ENCODE data around the gene SHISAL2B. TPM values are rescaled to one million over a fixed set of nuclear protein-coding genes. Genes with fewer than 3 reads are reported as not detected.
"Not testable (repeated sequence)": the region's sequence is repeated elsewhere in the genome, so short reads cannot be mapped to it uniquely, and the experiment has no call there.

The SHISAL2B gene
- total RNA-seq, 4 donors from 2014 or later: not detected

DNA sequence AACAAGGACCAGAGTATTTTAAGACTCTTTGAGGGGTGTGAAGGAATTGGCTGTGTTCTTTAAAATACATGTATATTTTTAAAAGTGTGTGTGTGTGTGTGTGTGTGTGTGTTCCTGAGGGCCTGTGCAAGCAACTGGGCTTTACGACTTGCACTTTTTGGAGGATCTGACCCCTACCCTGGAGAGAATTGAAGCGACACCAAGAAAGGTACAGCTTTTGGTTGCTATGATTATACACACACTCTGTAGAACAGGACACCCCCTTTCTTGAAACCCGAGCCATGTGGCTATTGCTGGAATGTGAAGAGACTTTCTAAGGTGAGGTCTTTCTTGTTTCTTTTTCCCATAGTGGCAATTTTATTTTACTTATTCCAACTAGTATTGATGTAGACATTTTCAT is 988 bp downstream of the SHISAL2B start:
- H3K36me3 ChIP-seq: no peaks in the 10 kb centered on the region
- intact Hi-C loops (cut with DNase I; ENCODE audit: low total_unique reads): no loop called here
- no peak for DNase-seq
- no peaks in the 10 kb centered on the region for H3K9me3 ChIP-seq
- no peak for TF ChIP-seq POLR2A (IDR thresholded peaks at IDR 0.05)
- TF ChIP-seq, protein P1, sequence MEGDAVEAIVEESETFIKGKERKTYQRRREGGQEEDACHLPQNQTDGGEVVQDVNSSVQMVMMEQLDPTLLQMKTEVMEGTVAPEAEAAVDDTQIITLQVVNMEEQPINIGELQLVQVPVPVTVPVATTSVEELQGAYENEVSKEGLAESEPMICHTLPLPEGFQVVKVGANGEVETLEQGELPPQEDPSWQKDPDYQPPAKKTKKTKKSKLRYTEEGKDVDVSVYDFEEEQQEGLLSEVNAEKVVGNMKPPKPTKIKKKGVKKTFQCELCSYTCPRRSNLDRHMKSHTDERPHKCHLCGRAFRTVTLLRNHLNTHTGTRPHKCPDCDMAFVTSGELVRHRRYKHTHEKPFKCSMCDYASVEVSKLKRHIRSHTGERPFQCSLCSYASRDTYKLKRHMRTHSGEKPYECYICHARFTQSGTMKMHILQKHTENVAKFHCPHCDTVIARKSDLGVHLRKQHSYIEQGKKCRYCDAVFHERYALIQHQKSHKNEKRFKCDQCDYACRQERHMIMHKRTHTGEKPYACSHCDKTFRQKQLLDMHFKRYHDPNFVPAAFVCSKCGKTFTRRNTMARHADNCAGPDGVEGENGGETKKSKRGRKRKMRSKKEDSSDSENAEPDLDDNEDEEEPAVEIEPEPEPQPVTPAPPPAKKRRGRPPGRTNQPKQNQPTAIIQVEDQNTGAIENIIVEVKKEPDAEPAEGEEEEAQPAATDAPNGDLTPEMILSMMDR (IDR thresholded peaks at IDR 0.05): no peak
- no peak overlapping the region for H3K27ac ChIP-seq
- no peaks in the 10 kb centered on the region for H3K4me1 ChIP-seq
- no peak overlapping the region for H3K4me3 ChIP-seq
- H3K27me3 ChIP-seq: no peaks in the 10 kb centered on the region

- Histone ChIP-seq H3K4me1 (no peaks in the 10 kb centered on the region), H3K4me3 (no peak overlapping the region), H3K27me3 (no peaks in the 10 kb centered on the region), H3K27ac (no peak overlapping the region), H3K9me3 (no peaks in the 10 kb centered on the region), H3K36me3 (no peaks in the 10 kb centered on the region)
- TF ChIP-seq, protein P1 (IDR thresholded peaks at IDR 0.05): no peak
- TF ChIP-seq POLR2A (IDR thresholded peaks at IDR 0.05): no peak
- DNase-seq: no peak
- intact Hi-C loops (cut with DNase I; ENCODE audit: low total_unique reads): no loop called here
These were observed 3.3 kb downstream of the SHISAL2B start for GRCh38 chr5:64693636-64694035.

DNA sequence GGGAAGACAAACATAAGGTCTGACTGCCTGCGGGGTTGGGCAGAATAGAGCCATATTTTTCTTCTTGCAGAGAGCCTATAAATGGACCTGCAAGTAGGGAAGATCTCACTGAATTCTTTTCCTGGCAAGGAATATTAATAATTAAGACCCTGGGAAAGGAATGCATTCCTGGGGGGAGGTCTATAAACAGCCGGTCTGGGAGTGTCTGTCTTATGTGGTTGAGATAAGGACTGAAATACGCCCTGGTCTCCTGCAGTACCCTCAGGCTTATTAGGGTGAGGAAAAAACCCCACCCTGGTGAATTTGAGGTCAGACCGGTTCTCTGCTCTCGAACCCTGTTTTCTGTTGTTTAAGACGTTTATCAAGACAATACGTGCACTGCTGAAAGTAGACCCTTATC is 6.1 kb downstream of the SHISAL2B start:
- H3K9me3 ChIP-seq; H3K36me3 ChIP-seq; intact Hi-C loops (cut with DNase I; ENCODE audit: low total_unique reads); H3K27ac ChIP-seq; H3K4me3 ChIP-seq; H3K27me3 ChIP-seq; H3K4me1 ChIP-seq; DNase-seq: not testable (repeated sequence)

GRCh38 chr5:64700765-64701164 is 10.5 kb downstream of the SHISAL2B start:
- Histone ChIP-seq H3K4me3 (no peak overlapping the region), H3K27me3 (no peaks in the 10 kb centered on the region), H3K9me3 (no peaks in the 10 kb centered on the region), H3K4me1 (no peaks in the 10 kb centered on the region), H3K36me3 (no peaks in the 10 kb centered on the region), H3K27ac (no peak overlapping the region)
- TF ChIP-seq POLR2A (IDR thresholded peaks at IDR 0.05): no peak
- TF ChIP-seq, protein P1 (IDR thresholded peaks at IDR 0.05): no peak
- intact Hi-C loops (cut with DNase I; ENCODE audit: low total_unique reads): no loop called here
- no peak for DNase-seq

DNA sequence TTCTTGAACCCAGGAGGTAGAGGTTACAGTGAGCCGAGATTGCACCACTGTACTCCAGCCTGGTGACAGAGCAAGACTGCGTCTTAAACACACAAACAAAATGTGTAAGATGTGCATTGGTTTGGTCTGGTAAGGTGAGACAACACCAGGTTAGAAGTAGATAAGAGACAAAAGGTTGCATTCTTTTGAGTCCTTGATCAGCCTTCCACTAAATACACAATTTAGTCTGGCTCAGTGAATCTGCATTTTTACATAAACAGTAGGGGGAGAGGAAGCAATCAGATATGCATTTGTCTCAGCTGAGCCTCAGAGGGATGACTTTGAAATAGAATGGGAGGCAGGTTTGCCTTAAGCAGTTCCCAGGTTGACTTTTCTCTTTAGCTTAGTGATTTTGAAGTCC is 15.8 kb downstream of the SHISAL2B start:
- H3K27ac ChIP-seq; intact Hi-C loops (cut with DNase I; ENCODE audit: low total_unique reads); H3K27me3 ChIP-seq; DNase-seq; H3K36me3 ChIP-seq; H3K9me3 ChIP-seq; H3K4me3 ChIP-seq; H3K4me1 ChIP-seq: not testable (repeated sequence)

DNA sequence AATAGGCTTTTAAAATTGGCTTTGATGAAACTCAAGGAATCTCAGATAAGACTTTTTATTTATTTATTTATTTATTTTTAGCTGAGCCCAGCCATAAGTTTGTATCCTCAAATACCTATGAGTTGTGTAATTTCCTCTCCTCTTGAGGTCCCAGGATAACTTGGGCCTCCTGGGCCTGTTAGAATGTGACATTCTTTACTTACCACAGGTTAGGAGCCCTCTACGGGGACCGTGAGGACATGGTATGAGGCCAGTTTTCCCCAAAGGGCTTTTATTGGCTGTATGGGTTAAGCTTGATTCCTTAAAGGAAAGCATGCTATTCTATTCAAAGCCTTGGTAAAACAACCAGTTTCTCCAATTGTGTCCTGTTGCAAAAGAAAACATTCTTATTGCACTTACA is 16.9 kb downstream of the SHISAL2B start:
- H3K27ac ChIP-seq: no peak overlapping the region
- H3K27me3 ChIP-seq: no peaks in the 10 kb centered on the region
- TF ChIP-seq, protein P1 (IDR thresholded peaks at IDR 0.05): no peak
- no peak for TF ChIP-seq POLR2A (IDR thresholded peaks at IDR 0.05)
- H3K9me3 ChIP-seq: no peaks in the 10 kb centered on the region
- DNase-seq: no peak
- intact Hi-C loops (cut with DNase I; ENCODE audit: low total_unique reads): no loop called here
- H3K36me3 ChIP-seq: no peaks in the 10 kb centered on the region
- H3K4me3 ChIP-seq: no peak overlapping the region
- H3K4me1 ChIP-seq: no peaks in the 10 kb centered on the region

DNA sequence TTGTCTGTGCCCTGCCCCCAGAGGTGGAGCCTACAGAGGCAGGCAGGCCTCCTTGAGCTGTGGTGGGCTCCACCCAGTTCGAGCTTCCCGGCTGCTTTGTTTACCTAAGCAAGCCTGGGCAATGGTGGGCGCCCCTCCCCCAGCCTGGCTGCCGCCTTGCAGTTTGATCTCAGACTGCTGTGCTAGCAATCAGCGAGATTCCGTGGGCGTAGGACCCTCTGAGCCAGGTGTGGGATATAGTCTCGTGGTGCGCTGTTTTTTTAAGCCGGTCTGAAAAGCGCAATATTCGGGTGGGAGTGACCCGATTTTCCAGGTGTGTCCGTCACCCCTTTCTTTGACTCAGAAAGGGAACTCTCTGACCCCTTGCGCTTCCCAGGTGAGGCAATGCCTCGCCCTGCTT is 24.2 kb downstream of the SHISAL2B start:
- H3K4me3 ChIP-seq; DNase-seq; H3K4me1 ChIP-seq; H3K9me3 ChIP-seq; H3K36me3 ChIP-seq; H3K27me3 ChIP-seq; H3K27ac ChIP-seq; intact Hi-C loops (cut with DNase I; ENCODE audit: low total_unique reads): not testable (repeated sequence)

Data from uterus (tissue), 4 donors.